GM19328 (cell line): ENCODE results near the gene DYTN.

ENCODE experiments used
- ATAC-seq: cut with Tn5 transposase; IDR thresholded peaks from one replicate; pipeline ENCODE4 v1.9.1; 2021; ENCODE audit warnings: mild to moderate bottlenecking, moderate library complexity; ENCODE audit not compliant: unreplicated experiment

Gene DYTN

DNA sequence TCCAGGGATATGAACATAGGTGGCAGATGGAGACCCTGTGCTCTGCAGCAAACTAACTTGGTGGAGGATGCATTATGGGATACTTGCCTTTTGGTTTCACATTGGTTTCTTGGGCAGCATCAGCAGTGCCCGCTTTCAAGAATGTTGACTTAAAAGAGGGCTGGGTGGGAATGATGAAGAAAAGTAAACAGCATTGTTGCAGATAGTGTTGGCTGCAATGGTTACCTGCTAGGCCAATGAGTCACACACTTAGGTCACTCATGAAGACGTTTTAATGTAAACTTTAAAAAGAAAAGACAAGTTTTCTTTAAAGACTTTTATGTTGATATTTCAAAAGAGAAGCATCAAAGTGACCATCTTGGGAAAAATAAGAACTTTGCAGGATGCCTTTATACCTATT, 102.0 kb downstream of the DYTN start:
- ATAC-seq, result no peak

DNA sequence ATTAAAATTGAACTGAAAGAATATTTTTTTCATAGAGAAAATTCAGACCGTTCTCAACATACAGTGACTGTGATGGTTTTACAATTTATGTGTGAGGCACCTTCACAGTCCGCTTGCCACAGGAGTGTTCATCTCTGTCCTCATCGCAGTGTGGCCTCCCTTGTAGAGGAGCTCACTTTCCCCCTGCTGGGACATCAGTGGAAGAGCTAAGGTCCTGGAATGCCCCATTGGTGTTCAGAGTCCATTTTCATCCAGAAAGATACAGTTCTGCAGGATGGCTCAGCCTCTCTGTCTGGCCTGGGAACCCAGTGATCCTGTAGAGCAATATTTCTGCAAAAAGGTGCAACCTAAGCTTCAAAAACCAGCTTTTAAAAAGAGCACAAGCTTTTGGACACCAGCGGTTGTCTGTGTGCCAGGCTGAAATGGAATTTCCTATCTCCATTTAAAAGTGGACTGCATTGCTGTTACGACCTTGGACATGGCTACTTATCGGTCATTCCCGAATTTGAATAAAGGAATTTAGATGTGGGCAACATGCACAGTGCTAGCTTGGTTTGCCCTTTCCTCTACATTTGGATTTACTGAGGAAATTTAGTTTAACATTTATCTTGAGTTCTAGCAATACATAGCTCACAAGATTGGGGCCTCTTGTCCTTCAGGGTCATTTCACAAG, 102.6 kb downstream of the DYTN start:
- ATAC-seq, result no peak

DNA sequence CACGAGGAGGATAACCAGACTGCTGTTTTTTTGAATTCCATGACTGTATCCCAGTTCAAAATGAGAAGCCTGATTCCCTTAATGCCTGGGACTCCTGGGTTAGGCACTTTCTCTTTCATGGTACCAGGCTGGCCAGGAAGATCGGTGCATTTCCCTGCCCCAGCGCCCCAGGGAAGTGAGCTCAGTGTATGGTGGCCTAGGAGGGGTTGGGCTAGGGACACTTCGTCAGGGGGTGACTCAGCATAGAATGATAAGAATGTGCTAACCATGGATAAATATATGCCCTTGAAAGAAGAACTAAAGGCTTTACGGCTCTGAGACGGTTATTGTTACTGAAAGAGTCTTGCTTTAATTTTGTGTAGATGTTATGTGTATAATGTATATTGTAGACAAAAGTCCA, 103.4 kb downstream of the DYTN start:
- no peak for ATAC-seq

- no peak for ATAC-seq
Measured at GRCh38 chr2:206611736-206612135, 106.5 kb downstream of the DYTN start.

DNA sequence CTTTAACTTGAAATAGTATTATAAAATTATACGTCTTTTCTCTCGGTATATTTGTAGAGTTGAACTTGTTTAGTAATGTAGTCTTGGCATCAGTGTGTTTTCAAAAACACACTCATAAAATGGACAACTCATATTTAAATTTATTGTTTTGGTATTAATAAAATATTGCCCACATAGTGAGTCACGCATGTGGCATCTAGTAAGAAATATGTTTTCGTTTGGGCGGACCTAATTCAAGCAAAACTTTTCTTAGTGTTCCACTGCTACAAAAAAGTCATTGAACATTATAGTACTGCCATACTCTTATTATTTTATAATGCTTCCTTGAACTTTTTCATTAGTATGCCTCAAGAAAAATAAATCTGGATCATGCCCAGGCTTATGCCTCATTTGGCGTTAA, 107.0 kb downstream of the DYTN start:
- ATAC-seq, result no peak

DNA sequence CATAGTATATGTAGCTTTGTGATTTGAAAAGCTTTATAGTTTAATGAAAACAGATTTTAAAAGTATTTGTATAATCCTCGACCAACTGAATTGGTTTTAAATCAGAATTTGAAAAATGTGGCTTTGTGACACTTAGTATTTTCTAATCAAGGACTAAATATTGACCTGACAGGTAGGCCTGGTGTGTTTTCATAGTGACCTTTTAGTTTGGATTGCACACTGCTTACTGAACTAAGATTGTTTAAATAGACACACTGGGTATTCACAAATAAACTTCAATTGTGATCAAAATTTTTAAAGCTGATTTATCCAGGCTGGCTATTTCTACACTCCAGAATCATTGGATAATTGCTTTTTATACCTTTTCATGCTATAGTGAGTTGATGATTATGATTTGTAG, 107.7 kb downstream of the DYTN start:
- ATAC-seq, result no peak

DNA sequence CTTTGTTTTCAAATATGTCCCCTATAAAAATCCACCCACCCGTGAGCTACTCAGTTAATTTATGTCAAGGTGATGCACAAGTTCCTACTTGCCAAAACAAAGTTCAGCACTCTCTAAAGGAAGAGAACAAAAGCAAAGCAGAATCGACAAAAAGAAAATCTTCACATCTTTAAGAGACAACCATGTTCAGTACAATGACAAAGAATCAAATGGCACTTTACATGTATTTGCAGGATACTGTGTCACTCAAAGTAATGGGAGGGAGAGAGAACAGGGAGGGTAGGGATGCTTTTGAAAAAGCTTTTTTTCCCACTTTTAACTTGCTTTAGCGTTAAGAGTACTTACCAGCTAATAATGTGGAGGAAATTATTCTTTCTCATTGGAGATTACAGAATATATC, 115.0 kb downstream of the DYTN start:
- no peak for ATAC-seq
